Mesothelial cell of epicardium (in vitro differentiated cells): ENCODE data around the gene BRAT1. TPM values are rescaled to one million over a fixed set of nuclear protein-coding genes. Genes with fewer than 3 reads are reported as not detected.

ENCODE experiments used
- DNase-seq, 2 experiments: peaks; one replicate each; pipeline ENCODE4 v3.0.0; 2021; ENCODE audit warnings: low spot score in 2 of 2; ENCODE audit not compliant: unreplicated experiment in 2 of 2
- H3K27ac Mint-ChIP-seq: 2 replicates; pipeline ENCODE4 v1.8.0; 2021; ENCODE audit warnings: mixed read lengths
- H3K27me3 Mint-ChIP-seq: 2 replicates; pipeline ENCODE4 v1.8.0; 2021; ENCODE audit warnings: low read depth, mixed read lengths
- H3K36me3 Mint-ChIP-seq: 2 replicates; pipeline ENCODE4 v1.8.0; 2021; ENCODE audit warnings: mixed read lengths
- H3K4me1 Mint-ChIP-seq: 2 replicates; pipeline ENCODE4 v1.8.0; 2021; ENCODE audit warnings: mixed read lengths
- H3K4me3 Mint-ChIP-seq: 2 replicates; pipeline ENCODE4 v1.8.0; 2021; ENCODE audit warnings: mild to moderate bottlenecking, moderate library complexity, mixed read lengths
- H3K9me3 Mint-ChIP-seq: 2 replicates; pipeline ENCODE4 v1.8.0; 2021; ENCODE audit warnings: mixed read lengths
- total RNA-seq: library from RNA; stranded (reverse); gene quantifications from 3 replicates; pipeline ENCODE4 v1.2.1, GENCODE V29; 2021
- TF ChIP-seq, protein P1 (sequence below): fragments of 200-600 bp; sonication (generic); IDR thresholded peaks from one replicate; pipeline ENCODE4 v1.5.0; 2021; ENCODE audit warnings: antibody characterized with exemption; ENCODE audit not compliant: unreplicated experiment

The BRAT1 gene
- total RNA-seq, 1 donor from 2014 or later, result 47.6 TPM

DNA sequence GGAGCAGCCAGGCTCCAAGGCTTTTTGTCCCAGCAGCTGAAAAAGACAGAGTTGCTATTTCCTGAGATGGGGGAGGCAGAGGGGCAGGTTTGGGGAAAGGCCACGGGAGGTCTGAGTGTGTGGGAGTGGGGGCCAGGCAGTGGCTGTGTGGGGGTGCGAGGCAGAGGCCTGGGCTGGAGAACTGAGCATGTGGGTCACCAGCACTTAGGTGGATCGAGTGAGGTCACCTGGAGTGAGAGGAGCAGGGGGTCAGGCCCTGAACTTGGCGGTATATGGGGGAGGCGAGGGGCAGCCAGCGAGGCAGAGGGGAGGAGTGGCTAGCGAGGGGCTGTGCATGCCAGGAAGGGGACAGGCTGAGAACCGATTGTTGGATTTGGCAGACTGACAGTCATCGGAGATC lies 31.8 kb upstream of the BRAT1 start:
- Mint-ChIP-seq H3K4me3 (no peak overlapping the region), H3K9me3 (no peaks in the 10 kb centered on the region), H3K27me3 (no peaks in the 10 kb centered on the region), H3K27ac (no peak overlapping the region), H3K36me3 (peaks cover 30% of the 10 kb centered on the region), H3K4me1 (no peaks in the 10 kb centered on the region)
- TF ChIP-seq, protein P1, sequence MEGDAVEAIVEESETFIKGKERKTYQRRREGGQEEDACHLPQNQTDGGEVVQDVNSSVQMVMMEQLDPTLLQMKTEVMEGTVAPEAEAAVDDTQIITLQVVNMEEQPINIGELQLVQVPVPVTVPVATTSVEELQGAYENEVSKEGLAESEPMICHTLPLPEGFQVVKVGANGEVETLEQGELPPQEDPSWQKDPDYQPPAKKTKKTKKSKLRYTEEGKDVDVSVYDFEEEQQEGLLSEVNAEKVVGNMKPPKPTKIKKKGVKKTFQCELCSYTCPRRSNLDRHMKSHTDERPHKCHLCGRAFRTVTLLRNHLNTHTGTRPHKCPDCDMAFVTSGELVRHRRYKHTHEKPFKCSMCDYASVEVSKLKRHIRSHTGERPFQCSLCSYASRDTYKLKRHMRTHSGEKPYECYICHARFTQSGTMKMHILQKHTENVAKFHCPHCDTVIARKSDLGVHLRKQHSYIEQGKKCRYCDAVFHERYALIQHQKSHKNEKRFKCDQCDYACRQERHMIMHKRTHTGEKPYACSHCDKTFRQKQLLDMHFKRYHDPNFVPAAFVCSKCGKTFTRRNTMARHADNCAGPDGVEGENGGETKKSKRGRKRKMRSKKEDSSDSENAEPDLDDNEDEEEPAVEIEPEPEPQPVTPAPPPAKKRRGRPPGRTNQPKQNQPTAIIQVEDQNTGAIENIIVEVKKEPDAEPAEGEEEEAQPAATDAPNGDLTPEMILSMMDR, result no peak
- no peak for DNase-seq

DNA sequence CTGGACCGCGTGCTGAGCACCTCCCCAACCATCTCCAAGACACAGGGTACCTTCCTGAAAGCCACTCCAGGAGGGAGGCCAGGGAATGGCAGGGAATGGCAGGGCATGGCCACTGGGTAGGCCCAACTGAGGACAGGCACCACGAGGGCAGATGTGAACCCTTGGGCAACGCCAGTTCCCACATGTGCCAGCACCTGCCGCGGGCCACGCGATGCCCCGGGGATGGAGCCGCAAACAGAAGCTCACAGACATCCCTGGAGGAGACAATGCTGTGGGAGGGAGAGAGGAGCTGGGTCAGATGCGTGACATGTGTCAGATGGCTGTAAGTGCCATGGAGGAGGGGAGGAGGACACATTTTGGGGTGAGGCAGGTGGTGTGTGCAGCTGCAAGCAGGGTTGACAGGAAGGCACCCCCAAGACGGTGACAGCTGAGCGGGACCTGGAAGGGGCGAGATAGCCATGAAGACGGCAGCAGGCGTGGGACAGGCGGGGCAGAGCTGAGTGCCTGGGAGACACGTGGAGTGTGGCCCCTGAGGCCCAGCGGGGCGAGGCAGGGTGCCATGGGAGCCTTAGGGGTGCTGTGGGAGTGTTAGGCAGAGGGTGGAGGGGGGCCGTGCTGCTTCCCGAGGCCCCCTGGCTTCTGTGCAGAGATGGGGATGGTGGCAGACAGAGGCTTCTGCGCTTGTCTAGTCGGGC lies 31.1 kb upstream of the BRAT1 start:
- H3K36me3 Mint-ChIP-seq, result peaks cover 27% of the 10 kb centered on the region
- H3K27me3 Mint-ChIP-seq, result no peaks in the 10 kb centered on the region
- H3K4me3 Mint-ChIP-seq, result no peak overlapping the region
- no peak overlapping the region for H3K27ac Mint-ChIP-seq
- TF ChIP-seq, protein P1, result no peak
- H3K4me1 Mint-ChIP-seq, result no peaks in the 10 kb centered on the region
- no peak for DNase-seq
- no peaks in the 10 kb centered on the region for H3K9me3 Mint-ChIP-seq

DNA sequence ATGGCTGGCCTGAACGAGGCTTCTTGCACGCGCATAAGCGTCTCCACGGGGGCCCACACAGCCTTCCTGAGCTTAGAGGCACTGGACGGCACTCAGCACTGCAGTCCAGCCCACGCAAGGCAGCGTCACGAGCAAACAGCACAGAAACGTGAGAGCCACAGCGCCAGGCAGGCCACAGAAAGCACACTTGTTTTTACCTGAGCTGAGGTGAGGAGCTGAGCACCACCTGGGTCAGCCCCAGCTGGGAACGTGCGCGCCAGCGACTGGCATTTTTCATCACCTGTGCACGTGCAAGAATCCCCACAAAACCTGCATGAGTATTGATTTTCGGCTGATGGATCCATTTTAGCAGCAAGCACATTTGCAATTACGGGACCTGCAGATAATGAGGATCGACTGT lies 30.1 kb upstream of the BRAT1 start:
- Mint-ChIP-seq H3K36me3 (peaks cover 26% of the 10 kb centered on the region), H3K4me3 (no peak overlapping the region), H3K27me3 (no peaks in the 10 kb centered on the region), H3K4me1 (no peaks in the 10 kb centered on the region), H3K27ac (no peak overlapping the region), H3K9me3 (no peaks in the 10 kb centered on the region)
- TF ChIP-seq, protein P1, result no peak
- DNase-seq, result no peak

DNA sequence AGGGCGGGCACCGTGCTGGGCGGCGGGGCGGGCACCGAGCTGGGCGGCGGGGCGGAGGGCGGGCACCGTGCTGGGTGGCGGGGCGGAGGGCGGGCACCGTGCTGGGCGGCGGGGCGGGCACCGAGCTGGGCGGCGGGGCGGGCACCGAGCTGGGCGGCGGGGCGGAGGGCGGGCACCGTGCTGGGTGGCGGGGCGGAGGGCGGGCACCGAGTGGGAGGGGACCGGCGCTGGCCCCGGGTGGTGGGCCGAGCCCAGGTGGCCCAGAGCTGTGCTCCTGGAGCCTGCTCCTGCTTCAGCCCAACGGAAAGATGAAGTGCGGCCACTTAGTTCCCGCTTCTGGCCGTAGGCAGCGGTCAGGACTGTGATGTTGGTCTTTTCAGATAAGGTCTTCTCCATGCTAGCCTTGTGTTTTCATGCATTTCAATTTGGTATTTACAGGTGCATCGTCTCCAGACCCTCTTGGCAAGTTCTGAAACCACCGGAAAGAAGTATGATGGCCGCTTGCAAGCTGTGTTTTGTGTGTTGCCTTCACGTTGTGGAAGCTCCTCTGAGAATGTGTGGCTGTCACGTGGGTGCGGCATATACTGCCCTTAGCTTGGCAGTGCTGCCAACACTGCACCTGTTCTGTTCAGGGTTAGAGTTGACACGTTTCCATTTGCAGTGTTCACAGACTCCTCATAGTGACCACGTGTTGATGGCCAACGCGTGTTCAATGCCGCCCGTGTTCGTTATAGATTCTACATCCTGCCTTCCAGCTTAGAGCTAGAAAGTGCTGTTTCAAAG lies 28.7 kb upstream of the BRAT1 start:
- H3K4me3 Mint-ChIP-seq, result no peak overlapping the region
- no peaks in the 10 kb centered on the region for H3K9me3 Mint-ChIP-seq
- no peaks in the 10 kb centered on the region for H3K4me1 Mint-ChIP-seq
- no peak overlapping the region for H3K27ac Mint-ChIP-seq
- TF ChIP-seq, protein P1, result no peak
- no peak for DNase-seq
- H3K36me3 Mint-ChIP-seq, result peaks cover 23% of the 10 kb centered on the region
- no peaks in the 10 kb centered on the region for H3K27me3 Mint-ChIP-seq

DNA sequence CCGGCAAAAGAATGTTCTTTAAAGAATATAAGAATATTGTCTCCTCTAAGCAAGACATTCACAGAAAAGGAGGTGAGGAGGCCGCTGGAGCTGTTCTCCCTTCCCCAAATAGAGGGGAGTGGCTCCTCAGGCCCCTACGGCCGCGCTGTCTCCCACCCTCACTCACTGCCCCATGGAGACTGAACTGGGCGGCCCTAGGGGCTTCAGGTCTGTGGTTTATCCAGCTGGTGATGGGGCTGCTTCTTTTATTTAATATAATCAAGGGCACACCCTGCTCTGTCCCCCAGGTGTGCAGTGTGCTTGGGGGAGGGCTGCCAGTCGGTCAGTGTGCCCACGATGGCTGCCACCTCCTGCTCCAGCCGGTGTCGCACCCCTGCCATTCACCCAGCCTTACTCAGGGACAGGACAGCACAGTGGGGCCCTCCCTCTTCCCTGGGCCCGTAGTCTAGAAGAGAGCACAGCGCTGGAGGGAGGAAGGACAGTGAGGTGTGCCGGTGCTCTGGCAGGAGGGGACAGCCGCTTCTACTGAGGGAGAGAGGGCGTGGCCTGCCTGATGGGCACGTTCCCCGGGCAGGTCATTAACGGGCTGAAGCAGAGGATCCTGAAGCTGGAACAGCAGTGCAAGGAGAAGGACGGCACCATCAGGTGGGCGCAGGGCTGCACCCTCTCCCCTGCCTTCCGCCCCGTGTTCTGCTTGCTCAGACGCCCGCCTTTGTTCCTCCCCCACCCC lies 26.8 kb upstream of the BRAT1 start:
- Mint-ChIP-seq H3K4me3 (no peak overlapping the region), H3K9me3 (no peaks in the 10 kb centered on the region), H3K27me3 (no peaks in the 10 kb centered on the region), H3K4me1 (no peaks in the 10 kb centered on the region), H3K36me3 (peaks cover 22% of the 10 kb centered on the region), H3K27ac (no peak overlapping the region)
- TF ChIP-seq, protein P1, result no peak
- DNase-seq, result no peak
